Measurements from ENCODE around the gene PHETA1.

PHETA1 gene

DNA sequence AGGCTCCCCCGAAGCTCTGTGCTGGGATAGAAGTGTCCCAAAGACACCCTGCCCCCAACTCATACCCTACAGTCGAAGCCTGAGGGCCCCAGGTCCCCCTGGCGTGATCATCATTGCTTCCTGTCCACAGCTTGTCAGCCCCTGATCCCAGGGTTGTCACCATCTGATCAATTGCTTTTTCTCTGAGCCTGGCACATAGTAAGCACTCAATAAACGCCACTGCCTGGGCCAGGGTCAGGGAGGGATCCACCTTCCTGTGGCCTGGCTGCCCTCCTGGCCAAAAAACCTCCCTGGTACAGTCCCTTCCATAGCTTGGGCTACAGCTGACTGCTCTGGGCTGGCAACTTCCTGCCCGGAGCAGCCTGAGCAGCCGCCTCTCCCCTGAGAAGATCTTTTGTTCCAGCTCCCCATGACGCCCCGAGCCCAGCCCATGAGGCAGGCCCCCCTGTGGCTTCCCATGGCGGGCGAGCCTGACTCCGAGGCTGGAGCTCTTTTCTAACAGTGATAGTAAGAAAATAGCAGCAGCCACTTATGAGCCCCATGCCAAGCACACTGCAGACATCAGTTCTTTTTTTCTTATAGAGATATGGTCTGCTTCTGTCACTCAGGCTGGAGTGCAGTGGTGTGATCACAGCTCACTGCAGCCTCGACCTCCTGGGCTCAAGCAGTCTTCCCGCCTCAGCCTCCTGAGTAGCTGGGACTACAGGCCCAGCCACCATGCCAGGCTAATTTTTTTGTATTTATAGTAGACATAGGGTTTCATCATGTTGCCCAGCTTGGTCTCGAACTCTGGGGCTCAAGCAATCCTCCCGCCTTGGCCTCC, 43.3 kb upstream of the PHETA1 start:
- Histone ChIP-seq H3K27me3 (ENCODE audit: low read depth, low read length) (peaks cover 5% of the 10 kb centered on the region; the same call in 1 of the 2 replicates), H3K36me3 (replicated peaks; ENCODE audit: low read depth, low read length) (no peaks in the 10 kb centered on the region), H3K9ac (ENCODE audit: low read length) (no peak overlapping the region), H3K27ac (ENCODE audit: low read length) (no peak overlapping the region), H3K4me2 (ENCODE audit: low read length) (no peak overlapping the region), H4K20me1 (ENCODE audit: insufficient read depth, low read length) (peaks cover 86% of the 10 kb centered on the region), H3K4me3 (ENCODE audit: low read length) (no peak overlapping the region), H3K79me2 (ENCODE audit: low read length) (peaks cover 76% of the 10 kb centered on the region), H3K4me1 (ENCODE audit: low read length) (peaks cover 27% of the 10 kb centered on the region), H3K9me3 (ENCODE audit: insufficient read depth, low read length) (no peaks in the 10 kb centered on the region), H2AFZ (ENCODE audit: low read depth, low read length) (no peak overlapping the region)
- no peak for TF ChIP-seq EZH2phosphoT487 (IDR thresholded peaks at IDR 0.05; ENCODE audit: low read depth)
- TF ChIP-seq, protein P1, sequence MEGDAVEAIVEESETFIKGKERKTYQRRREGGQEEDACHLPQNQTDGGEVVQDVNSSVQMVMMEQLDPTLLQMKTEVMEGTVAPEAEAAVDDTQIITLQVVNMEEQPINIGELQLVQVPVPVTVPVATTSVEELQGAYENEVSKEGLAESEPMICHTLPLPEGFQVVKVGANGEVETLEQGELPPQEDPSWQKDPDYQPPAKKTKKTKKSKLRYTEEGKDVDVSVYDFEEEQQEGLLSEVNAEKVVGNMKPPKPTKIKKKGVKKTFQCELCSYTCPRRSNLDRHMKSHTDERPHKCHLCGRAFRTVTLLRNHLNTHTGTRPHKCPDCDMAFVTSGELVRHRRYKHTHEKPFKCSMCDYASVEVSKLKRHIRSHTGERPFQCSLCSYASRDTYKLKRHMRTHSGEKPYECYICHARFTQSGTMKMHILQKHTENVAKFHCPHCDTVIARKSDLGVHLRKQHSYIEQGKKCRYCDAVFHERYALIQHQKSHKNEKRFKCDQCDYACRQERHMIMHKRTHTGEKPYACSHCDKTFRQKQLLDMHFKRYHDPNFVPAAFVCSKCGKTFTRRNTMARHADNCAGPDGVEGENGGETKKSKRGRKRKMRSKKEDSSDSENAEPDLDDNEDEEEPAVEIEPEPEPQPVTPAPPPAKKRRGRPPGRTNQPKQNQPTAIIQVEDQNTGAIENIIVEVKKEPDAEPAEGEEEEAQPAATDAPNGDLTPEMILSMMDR (IDR thresholded peaks at IDR 0.05; ENCODE audit: low read depth, low read length) = no peak

DNA sequence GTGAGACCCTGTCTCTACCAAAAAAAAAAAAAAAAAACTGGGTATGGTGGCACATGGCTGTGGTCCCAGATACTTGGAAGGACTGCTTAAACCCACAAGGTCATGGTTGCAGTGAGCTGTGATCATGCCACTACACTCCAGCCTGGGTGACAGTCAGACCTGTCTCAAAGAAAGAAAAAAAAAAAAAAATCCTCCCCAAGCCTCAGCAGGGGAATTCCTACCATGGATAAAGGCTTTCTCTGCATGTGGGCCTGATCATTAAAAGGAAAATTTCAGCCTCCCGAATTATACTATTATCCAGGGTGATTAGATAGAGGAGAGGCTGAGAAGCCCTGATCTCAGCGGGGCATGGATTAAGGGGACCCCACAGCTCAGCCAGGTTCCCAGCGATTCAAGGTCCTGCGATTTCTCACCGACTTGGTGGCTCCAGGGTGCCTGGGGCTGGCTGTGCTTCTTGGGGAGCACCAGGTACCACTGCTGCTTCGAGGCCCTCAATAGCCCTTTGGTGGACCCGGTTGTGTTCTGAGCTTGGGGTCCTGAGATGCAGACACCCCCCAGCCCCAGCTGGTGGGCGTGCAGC, 42.4 kb upstream of the PHETA1 start:
- Histone ChIP-seq H3K4me3 (ENCODE audit: low read length) (no peak overlapping the region), H2AFZ (ENCODE audit: low read depth, low read length) (no peak overlapping the region), H3K4me1 (ENCODE audit: low read length) (peaks cover 29% of the 10 kb centered on the region), H4K20me1 (ENCODE audit: insufficient read depth, low read length) (peaks cover 82% of the 10 kb centered on the region), H3K9me3 (ENCODE audit: insufficient read depth, low read length) (no peaks in the 10 kb centered on the region), H3K27me3 (ENCODE audit: low read depth, low read length) (peaks cover 5% of the 10 kb centered on the region; the same call in 1 of the 2 replicates), H3K9ac (ENCODE audit: low read length) (no peak overlapping the region), H3K4me2 (ENCODE audit: low read length) (no peak overlapping the region), H3K36me3 (replicated peaks; ENCODE audit: low read depth, low read length) (no peaks in the 10 kb centered on the region), H3K79me2 (ENCODE audit: low read length) (peaks cover 85% of the 10 kb centered on the region), H3K27ac (ENCODE audit: low read length) (no peak overlapping the region)
- TF ChIP-seq, protein P1 (IDR thresholded peaks at IDR 0.05; ENCODE audit: low read depth, low read length) = no peak
- no peak for TF ChIP-seq EZH2phosphoT487 (IDR thresholded peaks at IDR 0.05; ENCODE audit: low read depth)

DNA sequence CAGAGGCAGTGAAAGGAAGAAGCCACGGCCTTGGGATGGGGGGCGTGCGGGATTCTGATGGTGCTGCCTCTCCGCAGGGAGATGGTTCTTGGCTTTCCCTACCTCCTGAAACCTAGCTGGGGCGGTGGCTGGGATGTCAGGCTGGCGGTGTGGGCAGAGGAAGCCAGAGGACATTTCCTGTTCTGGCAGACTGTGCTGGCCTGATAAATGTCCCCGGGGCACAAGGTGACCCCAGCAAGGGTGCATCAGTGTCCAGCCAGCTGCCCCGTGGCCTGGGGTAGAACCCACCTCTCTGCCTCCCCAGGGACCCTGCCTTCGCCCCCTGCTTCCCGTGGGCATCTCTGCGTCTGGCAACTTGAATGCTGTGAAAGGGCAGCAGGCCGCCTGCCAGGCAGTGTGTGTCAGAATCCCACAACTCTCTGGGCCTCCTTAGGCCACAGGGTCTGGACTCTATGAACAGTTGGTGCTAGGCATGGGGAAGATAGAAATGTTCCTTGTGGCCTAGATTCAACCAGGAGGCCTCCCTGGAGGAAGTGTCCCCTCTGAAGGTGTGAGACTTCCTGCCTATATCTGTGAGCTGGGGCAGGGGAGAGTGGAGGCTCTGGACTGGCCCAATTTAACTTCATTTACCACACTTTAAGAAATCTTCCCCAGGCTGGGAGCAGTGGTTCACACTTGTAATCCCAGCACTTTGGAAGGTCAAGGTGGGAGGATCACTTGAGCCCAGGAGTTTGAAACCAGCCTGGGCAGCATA, 41.7 kb upstream of the PHETA1 start:
- Histone ChIP-seq H3K9ac (ENCODE audit: low read length) (no peak overlapping the region), H3K27me3 (ENCODE audit: low read depth, low read length) (peaks cover 5% of the 10 kb centered on the region; the same call in 1 of the 2 replicates), H3K9me3 (ENCODE audit: insufficient read depth, low read length) (no peaks in the 10 kb centered on the region), H3K4me1 (ENCODE audit: low read length) (peaks cover 29% of the 10 kb centered on the region), H4K20me1 (ENCODE audit: insufficient read depth, low read length) (peaks cover 82% of the 10 kb centered on the region), H3K79me2 (ENCODE audit: low read length) (peaks cover 88% of the 10 kb centered on the region), H3K4me3 (ENCODE audit: low read length) (no peak overlapping the region), H3K36me3 (replicated peaks; ENCODE audit: low read depth, low read length) (no peaks in the 10 kb centered on the region), H3K27ac (ENCODE audit: low read length) (no peak overlapping the region), H2AFZ (ENCODE audit: low read depth, low read length) (no peak overlapping the region), H3K4me2 (ENCODE audit: low read length) (no peak overlapping the region)
- TF ChIP-seq, protein P1 (IDR thresholded peaks at IDR 0.05; ENCODE audit: low read depth, low read length) = no peak
- no peak for TF ChIP-seq EZH2phosphoT487 (IDR thresholded peaks at IDR 0.05; ENCODE audit: low read depth)
